Activated naive CD8-positive, alpha-beta T cell treated with anti-CD3 and anti-CD28 coated beads, Interleukin-2, amount 50 U/mL, for 24 hours (primary cell): ENCODE measurements around the gene ADGRG4.
"Not testable (repeated sequence)": the region's sequence is repeated elsewhere in the genome, so short reads cannot be mapped to it uniquely, and the experiment has no call there.

Experiments
- ATAC-seq: fragments of 150-1000 bp; cut with Tn5 transposase; one replicate; pipeline ENCODE4 v1.10.0; 2021
- DNase-seq: peaks from one replicate; pipeline ENCODE4 v3.0.0; 2021
- H3K27ac Mint-ChIP-seq: one replicate; pipeline ENCODE4 v1.8.0; 2021; ENCODE audit warnings: mild to moderate bottlenecking, mixed read lengths
- H3K27me3 Mint-ChIP-seq: one replicate; pipeline ENCODE4 v1.8.0; 2021; ENCODE audit warnings: mixed read lengths
- H3K36me3 Mint-ChIP-seq: one replicate; pipeline ENCODE4 v1.8.0; 2021; ENCODE audit warnings: low read depth, mixed read lengths
- H3K4me1 Mint-ChIP-seq: one replicate; pipeline ENCODE4 v1.8.0; 2021; ENCODE audit warnings: mixed read lengths
- H3K4me3 Mint-ChIP-seq: one replicate; pipeline ENCODE4 v1.8.0; 2021; ENCODE audit warnings: mild to moderate bottlenecking, moderate library complexity, mixed read lengths
- H3K9me3 Mint-ChIP-seq: one replicate; pipeline ENCODE4 v1.8.0; 2021; ENCODE audit warnings: mixed read lengths

Gene ADGRG4

GRCh38 chrX:136300721-136301120 is at the start of gene ADGRG4:
Gene ADGRG4 (plus strand): TSS chrX:136300963. CDS start chrX:136308778, 7,815 bp downstream.
- H3K4me1 Mint-ChIP-seq, H3K36me3 Mint-ChIP-seq, H3K4me3 Mint-ChIP-seq, ATAC-seq, H3K9me3 Mint-ChIP-seq, H3K27me3 Mint-ChIP-seq, H3K27ac Mint-ChIP-seq, DNase-seq: not testable (repeated sequence)

- Mint-ChIP-seq H3K27ac (peak within 1 kb of the TSS; percentile 73), H3K36me3 (peaks cover 2% of the 10 kb centered on the region), H3K4me3 (peak within 1 kb of the TSS; percentile 82), H3K4me1 (peaks cover 12% of the 10 kb centered on the region), H3K9me3 (no peaks in the 10 kb centered on the region), H3K27me3 (no peaks in the 10 kb centered on the region)
- DNase-seq (peak; percentile 61), ATAC-seq (peak; percentile 86)
Measured at GRCh38 chrX:136251041-136251991, 49.4 kb upstream of the ADGRG4 start, which contains the start of gene MAP7D3. Gene MAP7D3 (minus strand): TSS chrX:136251400. CDS start chrX:136251358, 42 bp downstream.

GRCh38 chrX:136255541-136255940 is 45.2 kb upstream of the ADGRG4 start:
- H3K36me3 Mint-ChIP-seq: no peaks in the 10 kb centered on the region

DNA sequence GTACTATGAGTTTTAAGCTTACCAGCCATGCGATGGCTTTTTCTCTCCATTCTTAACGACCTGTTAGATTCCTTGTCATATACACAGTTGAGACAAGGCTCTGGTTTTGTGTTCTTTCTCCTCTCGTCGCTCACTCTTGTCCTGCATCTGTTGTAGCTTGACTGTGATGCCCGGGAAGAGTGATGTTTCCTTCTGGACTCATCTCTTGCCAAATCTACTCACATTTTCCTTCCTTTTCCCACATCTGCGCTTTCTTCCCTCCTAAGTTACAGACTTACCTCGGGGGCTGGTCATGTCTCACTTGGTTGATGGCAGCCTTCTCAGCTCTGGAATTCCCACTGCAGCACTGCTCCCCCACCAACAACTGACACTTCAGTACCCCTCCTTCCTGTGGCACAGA is 44.7 kb upstream of the ADGRG4 start:
- no peaks in the 10 kb centered on the region for H3K27me3 Mint-ChIP-seq
- H3K4me1 Mint-ChIP-seq: peaks cover 21% of the 10 kb centered on the region

More at GRCh38 chrX:136255541-136255940, 45.2 kb upstream of the ADGRG4 start:
- Mint-ChIP-seq H3K27me3 (no peaks in the 10 kb centered on the region), H3K4me1 (peaks cover 21% of the 10 kb centered on the region), H3K4me3 (no peak overlapping the region), H3K27ac (no peak overlapping the region), H3K9me3 (no peaks in the 10 kb centered on the region)
- ATAC-seq: no peak
- no peak for DNase-seq

GRCh38 chrX:136258951-136259350 is 41.8 kb upstream of the ADGRG4 start:
- no peak for DNase-seq
- Mint-ChIP-seq H3K27ac (no peak overlapping the region), H3K27me3 (no peaks in the 10 kb centered on the region), H3K36me3 (no peaks in the 10 kb centered on the region), H3K4me1 (peaks cover 16% of the 10 kb centered on the region), H3K4me3 (no peak overlapping the region), H3K9me3 (no peaks in the 10 kb centered on the region)
- no peak for ATAC-seq

More for the DNA sequence above, 44.7 kb upstream of the ADGRG4 start:
- DNase-seq (no peak), ATAC-seq (no peak)
- Mint-ChIP-seq H3K36me3 (no peaks in the 10 kb centered on the region), H3K9me3 (no peaks in the 10 kb centered on the region), H3K4me3 (no peak overlapping the region), H3K27ac (no peak overlapping the region)

DNA sequence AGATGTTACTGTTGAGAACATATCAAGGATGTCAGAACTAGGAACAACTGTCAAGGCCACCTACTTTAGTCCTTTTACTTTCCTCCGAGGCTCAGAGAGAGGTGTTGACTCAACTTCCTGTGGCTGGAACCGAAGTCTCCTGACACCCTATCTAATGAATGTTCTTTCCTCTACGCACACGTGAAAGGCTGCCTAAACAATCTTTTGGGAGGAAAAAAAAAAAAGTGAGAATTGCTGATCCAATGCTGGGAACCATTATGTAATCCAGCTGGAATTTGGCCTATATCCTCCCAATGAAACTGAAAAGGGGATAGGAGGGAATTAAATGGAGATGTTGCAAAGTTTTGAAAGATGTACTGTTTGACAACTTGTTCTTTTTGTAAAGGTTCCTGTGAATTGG is 41.2 kb upstream of the ADGRG4 start:
- no peak overlapping the region for H3K4me3 Mint-ChIP-seq
- H3K4me1 Mint-ChIP-seq: peaks cover 16% of the 10 kb centered on the region
- peak; percentile 86 for ATAC-seq
- H3K36me3 Mint-ChIP-seq: no peaks in the 10 kb centered on the region
- peak overlapping the region; percentile 41 for H3K27ac Mint-ChIP-seq
- H3K27me3 Mint-ChIP-seq: no peaks in the 10 kb centered on the region
- no peak for DNase-seq
- no peaks in the 10 kb centered on the region for H3K9me3 Mint-ChIP-seq

DNA sequence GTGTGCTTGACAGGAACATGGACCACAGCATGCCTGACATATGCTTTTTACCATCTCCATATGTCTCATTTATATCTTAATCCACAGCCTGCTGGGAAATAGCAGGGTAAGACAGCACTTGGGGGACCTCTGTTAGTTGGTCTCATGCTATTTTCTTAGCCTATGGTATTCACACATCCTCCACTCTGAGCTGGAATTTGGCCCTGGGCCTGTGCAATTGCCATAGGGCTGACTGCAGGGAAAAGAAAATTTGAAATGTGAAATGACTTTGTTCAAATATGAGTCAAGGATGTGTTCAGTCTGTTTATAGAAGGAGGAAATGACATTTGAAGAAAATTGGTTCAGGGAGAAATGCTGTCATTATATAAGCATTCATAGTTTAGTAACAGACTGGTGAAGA is 40.0 kb upstream of the ADGRG4 start:
- no peaks in the 10 kb centered on the region for H3K36me3 Mint-ChIP-seq
- no peak overlapping the region for H3K27ac Mint-ChIP-seq
- H3K4me1 Mint-ChIP-seq: peaks cover 16% of the 10 kb centered on the region
- no peaks in the 10 kb centered on the region for H3K27me3 Mint-ChIP-seq
- no peaks in the 10 kb centered on the region for H3K9me3 Mint-ChIP-seq
- no peak overlapping the region for H3K4me3 Mint-ChIP-seq
- ATAC-seq (no peak), DNase-seq (no peak)

- no peak overlapping the region for H3K27ac Mint-ChIP-seq
- H3K4me1 Mint-ChIP-seq: peaks cover 16% of the 10 kb centered on the region
- no peaks in the 10 kb centered on the region for H3K27me3 Mint-ChIP-seq
- ATAC-seq: no peak
- H3K36me3 Mint-ChIP-seq: no peaks in the 10 kb centered on the region
- H3K4me3 Mint-ChIP-seq: no peak overlapping the region
- no peaks in the 10 kb centered on the region for H3K9me3 Mint-ChIP-seq
- DNase-seq: no peak
Measured at GRCh38 chrX:136261321-136261720, 39.4 kb upstream of the ADGRG4 start.

DNA sequence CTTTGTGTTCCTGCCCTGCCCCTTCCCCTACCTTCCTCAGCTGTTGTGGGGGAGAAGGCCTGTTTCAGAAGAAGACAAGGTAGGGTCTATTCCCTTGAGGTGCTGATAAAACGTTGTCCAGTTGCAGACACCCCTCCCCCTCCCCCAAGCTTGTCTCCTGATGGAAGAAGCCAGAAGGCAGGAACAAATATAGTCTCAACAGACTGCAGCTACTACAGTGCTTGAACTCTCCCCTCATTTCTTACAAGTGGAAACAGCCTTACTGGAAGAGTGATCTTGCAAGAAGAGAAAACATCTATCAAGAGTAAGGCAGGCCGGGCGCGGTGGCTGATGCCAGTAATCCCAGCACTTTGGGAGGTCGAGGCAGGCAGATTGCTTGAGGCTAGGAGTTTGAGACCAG is 38.5 kb upstream of the ADGRG4 start:
- Mint-ChIP-seq H3K36me3 (no peaks in the 10 kb centered on the region), H3K27ac (no peak overlapping the region), H3K27me3 (no peaks in the 10 kb centered on the region), H3K4me3 (no peak overlapping the region), H3K4me1 (peaks cover 16% of the 10 kb centered on the region), H3K9me3 (no peaks in the 10 kb centered on the region)
- no peak for ATAC-seq
- no peak for DNase-seq

GRCh38 chrX:136262812-136263315 is 37.9 kb upstream of the ADGRG4 start:
- Mint-ChIP-seq H3K4me3 (no peak overlapping the region), H3K27me3 (no peaks in the 10 kb centered on the region), H3K27ac (no peak overlapping the region), H3K36me3 (no peaks in the 10 kb centered on the region), H3K4me1 (peaks cover 16% of the 10 kb centered on the region), H3K9me3 (no peaks in the 10 kb centered on the region)
- no peak for ATAC-seq
- no peak for DNase-seq

DNA sequence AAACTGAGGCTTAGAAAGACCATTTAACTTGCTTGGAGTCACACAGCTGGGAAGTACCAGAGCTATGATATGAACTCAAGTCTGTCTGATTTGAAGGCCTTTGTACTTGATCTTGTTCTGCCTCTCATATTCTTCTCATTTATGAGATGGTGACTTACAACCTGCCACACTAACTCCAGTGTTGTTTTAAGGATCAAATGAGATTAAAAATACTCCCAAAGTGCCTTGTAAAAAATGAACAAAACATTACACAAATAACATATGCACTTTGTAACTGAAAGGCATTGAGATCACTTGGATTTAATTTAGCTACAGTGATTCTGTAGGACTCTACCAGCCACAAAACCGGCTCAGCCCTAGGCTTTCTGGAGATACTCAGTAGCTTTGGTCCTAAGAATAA is 33.9 kb upstream of the ADGRG4 start:
- no peak for ATAC-seq
- no peaks in the 10 kb centered on the region for H3K9me3 Mint-ChIP-seq
- H3K27me3 Mint-ChIP-seq: no peaks in the 10 kb centered on the region
- H3K36me3 Mint-ChIP-seq: no peaks in the 10 kb centered on the region
- H3K4me3 Mint-ChIP-seq: no peak overlapping the region
- no peak overlapping the region for H3K27ac Mint-ChIP-seq
- H3K4me1 Mint-ChIP-seq: peaks cover 3% of the 10 kb centered on the region
- DNase-seq: no peak

DNA sequence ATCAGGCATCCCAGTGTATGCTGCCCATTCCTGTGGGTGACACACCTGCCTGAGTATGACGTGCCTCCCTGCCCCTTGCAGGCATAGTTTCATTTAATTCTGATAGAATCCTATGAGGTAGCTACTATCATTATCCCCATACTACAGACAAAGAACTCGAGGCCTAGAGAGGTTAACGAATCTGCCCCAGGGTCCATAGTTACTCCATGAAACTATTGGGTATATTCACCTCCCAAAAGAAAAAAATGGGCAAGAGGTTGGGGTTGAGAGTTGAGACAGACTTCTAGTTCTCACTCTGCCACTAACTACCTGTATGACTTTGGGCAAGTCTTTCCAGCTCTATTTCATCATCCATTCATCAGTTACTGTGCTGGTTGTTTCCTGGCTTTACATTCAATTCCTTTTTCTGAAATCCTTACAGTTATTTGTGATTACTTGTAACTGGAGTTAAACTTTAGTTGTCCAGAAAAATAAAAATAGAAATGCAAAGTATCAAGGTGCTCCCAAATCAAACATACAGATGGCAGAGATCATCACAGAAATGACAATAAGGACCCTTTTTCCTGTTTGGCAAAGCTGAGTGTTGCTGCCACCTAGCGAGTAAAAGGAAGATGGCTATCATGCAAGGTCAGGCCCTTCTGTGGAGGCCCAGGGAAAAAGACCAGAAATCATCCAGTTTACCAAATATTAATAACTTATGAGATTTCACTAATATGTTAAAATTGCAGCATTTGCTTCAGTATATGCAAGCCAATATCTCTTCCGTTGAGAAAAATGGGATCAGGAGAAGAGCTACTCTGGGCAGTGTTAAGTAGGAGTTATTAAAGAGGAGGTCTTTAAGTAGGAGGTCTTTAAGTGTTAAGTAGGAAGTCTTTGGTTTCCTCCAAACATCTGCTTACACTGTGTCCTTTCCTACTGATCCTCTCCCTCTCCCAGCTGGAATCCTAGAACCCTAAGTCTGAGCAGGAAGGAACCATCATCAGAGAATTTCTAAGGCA is 32.4 kb upstream of the ADGRG4 start:
- Mint-ChIP-seq H3K4me1 (peaks cover 3% of the 10 kb centered on the region), H3K9me3 (no peaks in the 10 kb centered on the region), H3K27me3 (no peaks in the 10 kb centered on the region), H3K27ac (no peak overlapping the region), H3K36me3 (no peaks in the 10 kb centered on the region), H3K4me3 (no peak overlapping the region)
- DNase-seq (peak; percentile 46), ATAC-seq (no peak)

- no peaks in the 10 kb centered on the region for H3K36me3 Mint-ChIP-seq
- ATAC-seq (no peak), DNase-seq (no peak)
- no peaks in the 10 kb centered on the region for H3K9me3 Mint-ChIP-seq
- no peak overlapping the region for H3K27ac Mint-ChIP-seq
- H3K4me3 Mint-ChIP-seq: no peak overlapping the region
- H3K4me1 Mint-ChIP-seq: peaks cover 3% of the 10 kb centered on the region
- H3K27me3 Mint-ChIP-seq: no peaks in the 10 kb centered on the region
Measured at GRCh38 chrX:136269921-136270320, 30.8 kb upstream of the ADGRG4 start.

- no peaks in the 10 kb centered on the region for H3K9me3 Mint-ChIP-seq
- ATAC-seq: no peak
- no peaks in the 10 kb centered on the region for H3K27me3 Mint-ChIP-seq
- DNase-seq: no peak
- H3K36me3 Mint-ChIP-seq: no peaks in the 10 kb centered on the region
- no peak overlapping the region for H3K4me3 Mint-ChIP-seq
- H3K27ac Mint-ChIP-seq: no peak overlapping the region
- H3K4me1 Mint-ChIP-seq: peaks cover 3% of the 10 kb centered on the region
Measured at GRCh38 chrX:136271300-136271699, 29.5 kb upstream of the ADGRG4 start.
